Femur (tissue), 1 donor: ENCODE data around the gene AMPH.
"Not testable (repeated sequence)": the region's sequence is repeated elsewhere in the genome, so short reads cannot be mapped to it uniquely, and the experiment has no call there.

Experiments
- DNase-seq: peaks from one replicate; pipeline ENCODE4 v3.0.0-alpha.2; 2017

The AMPH gene

GRCh38 chr7:38453826-38454225, 177.3 kb downstream of the AMPH start:
- no peak for DNase-seq

- peak; percentile 32 for DNase-seq
Observed at GRCh38 chr7:38453168-38453567, 178.0 kb downstream of the AMPH start.

GRCh38 chr7:38452681-38453108, 178.5 kb downstream of the AMPH start:
- DNase-seq, result peak; percentile 33

- no peak for DNase-seq
Observed at GRCh38 chr7:38451840-38452239, 179.3 kb downstream of the AMPH start.

GRCh38 chr7:38448584-38449234, 182.5 kb downstream of the AMPH start:
- DNase-seq, result no peak

GRCh38 chr7:38448054-38448453, 183.1 kb downstream of the AMPH start:
- DNase-seq, result no peak

- no peak for DNase-seq
Observed at GRCh38 chr7:38438970-38439369, 192.2 kb downstream of the AMPH start.

- DNase-seq, result no peak
Observed at GRCh38 chr7:38432671-38433070, 198.5 kb downstream of the AMPH start.

- no peak for DNase-seq
Observed at GRCh38 chr7:38432080-38432479, 199.1 kb downstream of the AMPH start.

GRCh38 chr7:38429057-38429456, 202.1 kb downstream of the AMPH start:
- no peak for DNase-seq

- peak; percentile 66 for DNase-seq
Observed at GRCh38 chr7:38428041-38428440, 203.1 kb downstream of the AMPH start.

GRCh38 chr7:38427279-38427955, 203.8 kb downstream of the AMPH start:
- DNase-seq, result no peak

- no peak for DNase-seq
Observed at GRCh38 chr7:38425509-38425908, 205.7 kb downstream of the AMPH start.

GRCh38 chr7:38424750-38425463, 206.3 kb downstream of the AMPH start:
- DNase-seq, result no peak

GRCh38 chr7:38413784-38414183, 217.4 kb downstream of the AMPH start:
- DNase-seq, result no peak

GRCh38 chr7:38411404-38411803, 219.8 kb downstream of the AMPH start:
- no peak for DNase-seq

GRCh38 chr7:38410056-38410455, 221.1 kb downstream of the AMPH start:
- no peak for DNase-seq

- no peak for DNase-seq
Observed at GRCh38 chr7:38409531-38409930, 221.6 kb downstream of the AMPH start.

- DNase-seq, result peak; percentile 56
Observed at GRCh38 chr7:38398725-38399321, 232.3 kb downstream of the AMPH start.

GRCh38 chr7:38396852-38397251, 234.3 kb downstream of the AMPH start:
- DNase-seq, result no peak

GRCh38 chr7:38395921-38396552, 235.1 kb downstream of the AMPH start:
- DNase-seq, result not testable (repeated sequence)

GRCh38 chr7:38394660-38395059, 236.5 kb downstream of the AMPH start:
- no peak for DNase-seq

- DNase-seq, result no peak
Observed at GRCh38 chr7:38393874-38394273, 237.3 kb downstream of the AMPH start.
